Epithelial cell of prostate (primary cell): Measurements from ENCODE around the gene MMP17.
"Not testable (repeated sequence)": the region's sequence is repeated elsewhere in the genome, so short reads cannot be mapped to it uniquely, and the experiment has no call there.

Experiments
- DNase-seq: peaks from one replicate; pipeline ENCODE4 v3.0.0-alpha.2; 2011; ENCODE audit warnings: low read depth, low spot score
- H3K27ac ChIP-seq: fragments of 450-650 bp; 2 replicates; pipeline ENCODE4 v1.5.1; 2017; ENCODE audit warnings: mild to moderate bottlenecking

Gene MMP17

GRCh38 chr12:131799828-131800593 is 28.2 kb upstream of the MMP17 start:
- DNase-seq, result no peak
- no peak overlapping the region for H3K27ac ChIP-seq

- DNase-seq, result no peak
Measured at GRCh38 chr12:131800594-131801135, 27.5 kb upstream of the MMP17 start.

GRCh38 chr12:131801254-131801866 is 26.8 kb upstream of the MMP17 start:
- H3K27ac ChIP-seq, result no peak overlapping the region
- no peak for DNase-seq

More at GRCh38 chr12:131800594-131801135, 27.5 kb upstream of the MMP17 start:
- no peak overlapping the region for H3K27ac ChIP-seq

- no peak overlapping the region for H3K27ac ChIP-seq
- DNase-seq, result no peak
Measured at GRCh38 chr12:131803961-131804521, 24.2 kb upstream of the MMP17 start.

GRCh38 chr12:131805421-131805820 is 22.8 kb upstream of the MMP17 start:
- H3K27ac ChIP-seq, result no peak overlapping the region
- DNase-seq, result no peak

GRCh38 chr12:131806674-131807073 is 21.5 kb upstream of the MMP17 start:
- no peak for DNase-seq
- no peak overlapping the region for H3K27ac ChIP-seq

GRCh38 chr12:131808744-131809371 is 19.3 kb upstream of the MMP17 start:
- no peak overlapping the region for H3K27ac ChIP-seq
- DNase-seq, result no peak

- not testable (repeated sequence) for H3K27ac ChIP-seq, DNase-seq
Measured at GRCh38 chr12:131809476-131810254, 18.5 kb upstream of the MMP17 start.

- no peak overlapping the region for H3K27ac ChIP-seq
- DNase-seq, result no peak
Measured at GRCh38 chr12:131810726-131811125, 17.5 kb upstream of the MMP17 start.

GRCh38 chr12:131815131-131815530 is 13.1 kb upstream of the MMP17 start:
- no peak for DNase-seq
- no peak overlapping the region for H3K27ac ChIP-seq

- no peak for DNase-seq
Measured at GRCh38 chr12:131816495-131816894, 11.7 kb upstream of the MMP17 start.

GRCh38 chr12:131817241-131817640 is 11.0 kb upstream of the MMP17 start:
- no peak for DNase-seq
- H3K27ac ChIP-seq, result no peak overlapping the region

More at GRCh38 chr12:131816495-131816894, 11.7 kb upstream of the MMP17 start:
- no peak overlapping the region for H3K27ac ChIP-seq

GRCh38 chr12:131818821-131819585 is 9.2 kb upstream of the MMP17 start:
- no peak overlapping the region for H3K27ac ChIP-seq
- DNase-seq, result no peak

DNA sequence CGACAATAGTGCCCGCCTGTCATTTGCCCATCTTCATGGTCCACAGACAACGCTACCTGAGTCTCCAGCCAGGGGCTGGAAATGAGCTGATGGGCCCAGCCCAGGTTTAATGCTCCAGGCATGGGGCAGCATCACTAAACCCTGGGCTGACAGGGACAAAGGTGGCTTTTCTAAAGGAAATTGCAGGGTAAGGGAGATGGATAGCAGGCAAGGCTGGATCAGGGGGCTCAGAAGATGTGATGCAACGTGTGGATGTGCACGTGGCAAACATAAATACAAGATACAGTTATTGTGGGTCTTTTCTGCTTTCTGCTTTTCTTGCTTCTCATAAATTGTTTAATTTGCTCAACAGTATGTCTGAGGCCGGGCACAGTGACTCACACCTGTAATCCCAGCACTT is 3.7 kb upstream of the MMP17 start:
- DNase-seq, result no peak
- H3K27ac ChIP-seq, result no peak overlapping the region

DNA sequence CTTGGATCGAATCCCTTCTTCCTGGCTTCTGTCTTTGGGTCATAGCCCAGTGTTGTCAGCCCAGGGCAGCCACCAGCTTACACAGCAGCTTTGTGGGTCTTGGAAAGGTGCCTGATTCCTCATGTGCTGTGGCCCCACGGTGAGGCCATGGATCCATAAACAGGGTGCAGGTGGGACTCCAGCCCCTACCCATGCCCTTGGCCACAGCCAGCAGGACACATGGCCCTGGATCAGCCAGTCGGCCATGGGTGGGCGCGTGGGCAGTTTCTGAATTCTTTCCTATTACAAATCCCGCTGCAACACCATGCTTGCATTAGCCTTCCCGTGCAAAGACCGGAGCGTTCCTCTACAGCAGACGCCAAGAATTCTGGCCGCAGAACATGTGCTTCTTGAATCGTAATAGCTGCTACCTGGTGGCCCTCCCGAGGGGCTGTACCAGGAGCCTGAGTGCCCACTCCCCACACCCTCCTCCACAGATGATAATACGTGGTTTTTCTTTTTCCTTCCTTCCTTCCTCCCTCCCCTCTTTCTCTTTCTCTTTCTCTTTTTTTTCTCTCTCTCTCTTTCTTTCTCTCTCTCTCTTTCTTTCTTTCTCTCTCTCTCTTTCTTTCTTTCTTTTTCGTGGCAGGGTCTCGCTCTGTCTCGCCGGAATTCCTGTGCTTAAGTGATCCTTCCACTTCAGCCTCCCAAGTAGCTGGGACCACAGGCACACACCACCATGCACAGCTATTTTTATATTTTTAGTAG is 2.9 kb upstream of the MMP17 start:
- no peak overlapping the region for H3K27ac ChIP-seq
- no peak for DNase-seq

DNA sequence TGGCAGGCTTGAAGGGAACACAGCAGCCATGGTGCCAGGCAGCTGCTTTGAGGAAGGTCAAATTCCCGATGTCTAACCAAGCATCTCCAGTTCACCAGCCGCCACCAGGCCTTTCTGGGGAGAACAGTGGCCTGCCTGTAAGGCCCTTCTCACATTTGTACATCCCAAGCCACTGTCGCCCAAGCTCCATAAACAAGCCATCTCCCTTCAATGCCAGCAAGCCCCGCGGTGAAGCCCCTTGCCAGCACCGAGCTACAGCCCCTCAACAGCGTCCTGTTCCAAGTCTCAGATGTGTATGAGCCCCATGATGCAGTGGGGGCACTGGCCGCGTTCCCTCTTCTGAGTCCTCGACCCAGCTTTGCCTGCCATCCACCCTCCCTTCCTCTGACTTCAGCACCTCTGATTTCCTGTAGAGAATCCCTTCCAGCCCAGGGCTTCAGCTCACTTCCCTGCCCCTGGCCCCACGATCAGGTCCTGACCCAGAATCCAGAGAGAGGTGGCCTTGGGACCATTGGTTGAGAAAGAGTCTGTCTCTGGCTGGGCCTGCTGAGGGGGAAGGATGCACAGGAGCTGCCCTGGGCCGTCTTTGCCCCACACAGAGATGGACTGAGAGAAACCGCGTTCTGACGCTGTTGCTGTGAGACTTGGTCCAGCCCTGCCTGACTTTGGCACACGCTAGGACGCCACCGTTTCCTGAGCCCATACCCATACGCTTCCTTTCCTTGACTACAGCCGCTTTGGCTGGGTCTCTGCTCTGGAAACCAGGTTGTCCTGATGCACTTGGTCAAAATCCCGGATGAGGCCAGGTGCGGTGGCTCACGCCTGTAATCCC is 1.9 kb upstream of the MMP17 start:
- no peak overlapping the region for H3K27ac ChIP-seq
- no peak for DNase-seq

- no peak overlapping the region for H3K27ac ChIP-seq
- no peak for DNase-seq
Measured at GRCh38 chr12:131828671-131829355, 620 bp downstream of the MMP17 start.
